HG03521 (cell line): ENCODE results near the gene CATSPERZ.

ENCODE experiments used
- ATAC-seq: cut with Tn5 transposase; IDR thresholded peaks from one replicate; pipeline ENCODE4 v1.9.1; 2021; ENCODE audit warnings: mild to moderate bottlenecking, moderate library complexity; ENCODE audit not compliant: unreplicated experiment

Gene CATSPERZ

GRCh38 chr11:64337538-64338249 is 37.5 kb downstream of the CATSPERZ start:
- ATAC-seq, result no peak

- ATAC-seq, result no peak
These were observed 38.6 kb downstream of the CATSPERZ start for GRCh38 chr11:64338716-64339115.

GRCh38 chr11:64339286-64339685 is 39.1 kb downstream of the CATSPERZ start:
- no peak for ATAC-seq

- ATAC-seq, result peak; percentile 42
These were observed 39.7 kb downstream of the CATSPERZ start, which contains the start of gene CCDC88B for GRCh38 chr11:64339754-64340408. CCDC88B (plus strand) TSS chr11:64340204; CDS start chr11:64340267, 63 bp downstream.

GRCh38 chr11:64340671-64341335 is 40.6 kb downstream of the CATSPERZ start:
- ATAC-seq, result no peak

- no peak for ATAC-seq
These were observed 41.3 kb downstream of the CATSPERZ start for GRCh38 chr11:64341429-64341828.

- no peak for ATAC-seq
These were observed 42.0 kb downstream of the CATSPERZ start for GRCh38 chr11:64341851-64342791.

- no peak for ATAC-seq
These were observed 42.9 kb downstream of the CATSPERZ start for GRCh38 chr11:64342869-64343745.

- no peak for ATAC-seq
These were observed 43.8 kb downstream of the CATSPERZ start for GRCh38 chr11:64343767-64344559.

GRCh38 chr11:64344787-64345186 is 44.6 kb downstream of the CATSPERZ start:
- ATAC-seq, result no peak

- ATAC-seq, result no peak
These were observed 47.2 kb downstream of the CATSPERZ start for GRCh38 chr11:64347193-64347867.

- ATAC-seq, result no peak
These were observed 48.3 kb downstream of the CATSPERZ start for GRCh38 chr11:64348383-64349024.

- no peak for ATAC-seq
These were observed 48.8 kb downstream of the CATSPERZ start for GRCh38 chr11:64349025-64349387.

- ATAC-seq, result no peak
These were observed 49.2 kb downstream of the CATSPERZ start for GRCh38 chr11:64349404-64349803.

- ATAC-seq, result no peak
These were observed 51.0 kb downstream of the CATSPERZ start for GRCh38 chr11:64351136-64351631.

GRCh38 chr11:64352099-64352994 is 52.2 kb downstream of the CATSPERZ start:
- ATAC-seq, result no peak
